Fibroblast of lung (primary cell): Measurements from ENCODE around the gene AMBP. TPM values are rescaled to one million over a fixed set of nuclear protein-coding genes. Genes with fewer than 3 reads are reported as not detected.

ENCODE experiments used
- DNase-seq, 2 donors: peaks; one replicate each; pipeline versions ENCODE4 v3.0.0 to v3.0.0-alpha.2; 2010; ENCODE audit warnings: low read depth in 2 of 2
- H2AFZ ChIP-seq: 2 replicates; pipeline ENCODE4 v1.5.1; 2012; ENCODE audit warnings: low read length, control low read depth, inconsistent platforms
- H3K27ac ChIP-seq: 2 replicates; pipeline ENCODE4 v1.5.1; 2011; ENCODE audit warnings: low read length, control low read depth; ENCODE audit not compliant: insufficient read depth
- H3K27me3 ChIP-seq: 2 replicates; pipeline ENCODE4 v1.5.1; 2011; ENCODE audit warnings: mild to moderate bottlenecking, low read length; ENCODE audit not compliant: control insufficient read depth, insufficient read depth
- H3K36me3 ChIP-seq: 2 replicates; pipeline ENCODE4 v1.5.1; 2011; ENCODE audit warnings: low read length; ENCODE audit not compliant: control insufficient read depth, insufficient read depth
- H3K4me1 ChIP-seq: 2 replicates; pipeline ENCODE4 v1.5.1; 2011; ENCODE audit warnings: low read length; ENCODE audit not compliant: control insufficient read depth, insufficient read depth; ENCODE audit errors: extremely low read depth
- H3K4me2 ChIP-seq: 2 replicates; pipeline ENCODE4 v1.5.1; 2011; ENCODE audit warnings: low read length, control low read depth; ENCODE audit not compliant: insufficient read depth; ENCODE audit errors: extremely low read depth
- H3K4me3 ChIP-seq, 4 experiments: fragments of 200-600 bp in 1 of 4; sonication (generic) in 1 of 4; replicated peaks in 1 of 4; 2 replicates each; pipeline ENCODE4 v1.5.1; 2011 to 2016; ENCODE audit warnings: low read length in 4 of 4, low read depth in 3 of 4, mild to moderate bottlenecking in 3 of 4, control low read depth in 2 of 4, inconsistent platforms in 1 of 4, mixed read lengths in 1 of 4; ENCODE audit not compliant: insufficient read depth in 1 of 4; ENCODE audit errors: control extremely low read depth in 1 of 4
- H3K79me2 ChIP-seq: 2 replicates; pipeline ENCODE4 v1.5.1; 2012; ENCODE audit warnings: mild to moderate bottlenecking, low read length, inconsistent platforms; ENCODE audit not compliant: control insufficient read depth, insufficient read depth
- H3K9ac ChIP-seq: 2 replicates; pipeline ENCODE4 v1.5.1; 2011; ENCODE audit warnings: mild to moderate bottlenecking, low read length, control low read depth; ENCODE audit not compliant: insufficient read depth
- H3K9me3 ChIP-seq: 2 replicates; pipeline ENCODE4 v1.5.1; 2012; ENCODE audit warnings: low read depth, low read length; ENCODE audit not compliant: control insufficient read depth, insufficient read depth
- H4K20me1 ChIP-seq: 2 replicates; pipeline ENCODE4 v1.5.1; 2011; ENCODE audit warnings: low read length; ENCODE audit not compliant: control insufficient read depth, insufficient read depth; ENCODE audit errors: extremely low read depth
- CTCF ChIP-seq, 2 donors: IDR thresholded peaks in 1 of 2; conservative IDR thresholded peaks in 1 of 2; 1 replicate in 1 of 2; 2 replicates in 1 of 2; pipeline ENCODE4 v1.5.1; 2011 to 2012; ENCODE audit warnings: low read length in 2 of 2, control low read depth in 1 of 2, inconsistent platforms in 1 of 2, low read depth in 1 of 2, mild to moderate bottlenecking in 1 of 2
- EZH2 ChIP-seq: IDR thresholded peaks from 2 replicates; pipeline ENCODE4 v1.5.1; 2012; ENCODE audit warnings: low read length, control low read depth, mild to moderate bottlenecking; ENCODE audit errors: missing control alignments
- polyA plus RNA-seq, 2 donors: library from polyadenylated mRNA; depleted of rRNA in 1 of 2; stranded (reverse) in 1 of 2; unstranded in 1 of 2; fragments of >200 nt; gene quantifications; 2 replicates each; pipeline ENCODE4 v1.2.1, GENCODE V29; 2011 to 2012; ENCODE audit warnings: missing spikeins in 1 of 2
- total RNA-seq: library from RNA; depleted of rRNA; stranded (reverse); fragments of >200 nt; gene quantifications from 2 replicates; pipeline ENCODE4 v1.2.1, GENCODE V29; 2014

Gene AMBP
- total and polyA plus RNA-seq, 2 donors (not counting 1 experiment from before 2014, with no cell fraction given): 0.07 to 0.17 TPM

- DNase-seq: no peak
- Histone ChIP-seq H3K4me1 (no peaks in the 10 kb centered on the region), H3K79me2 (no peaks in the 10 kb centered on the region), H3K9me3 (no peaks in the 10 kb centered on the region), H3K4me2 (no peak overlapping the region), H3K4me3 (no peak overlapping the region), H3K36me3 (no peaks in the 10 kb centered on the region), H3K9ac (no peak overlapping the region), H3K27me3 (peaks cover 25% of the 10 kb centered on the region), H3K27ac (no peak overlapping the region), H2AFZ (no peak overlapping the region), H4K20me1 (no peaks in the 10 kb centered on the region)
- TF ChIP-seq EZH2 (no peak), CTCF (conservative IDR thresholded peaks at IDR 0.05 in 1 of 2, IDR thresholded peaks at IDR 0.05 in 1 of 2; ENCODE audit: low read depth in 1 of 2, low read length in 2 of 2) (no peak)
Measured at GRCh38 chr9:114099669-114100270, 21.7 kb upstream of the AMBP start.

GRCh38 chr9:114098936-114099668 lies 21.0 kb upstream of the AMBP start, which contains the start of gene KIF12:
Gene KIF12 (minus strand): TSS chr9:114099292. CDS start chr9:114099276, 16 bp downstream.
- TF ChIP-seq CTCF (conservative IDR thresholded peaks at IDR 0.05 in 1 of 2, IDR thresholded peaks at IDR 0.05 in 1 of 2; ENCODE audit: low read depth in 1 of 2, low read length in 2 of 2) (no peak), EZH2 (peak; percentile 74)
- no peaks in the 10 kb centered on the region for H3K36me3 ChIP-seq
- H3K27ac ChIP-seq: no peak within 1 kb of the TSS
- no peak within 1 kb of the TSS for H3K4me2 ChIP-seq
- peak within 1 kb of the TSS in 1 of 4 experiments; percentile 40 for H3K4me3 ChIP-seq
- no peaks in the 10 kb centered on the region for H3K4me1 ChIP-seq
- no peaks in the 10 kb centered on the region for H3K9me3 ChIP-seq
- no peak within 1 kb of the TSS for H3K9ac ChIP-seq
- H4K20me1 ChIP-seq: no peaks in the 10 kb centered on the region
- no peaks in the 10 kb centered on the region for H3K79me2 ChIP-seq
- H3K27me3 ChIP-seq: peaks cover 25% of the 10 kb centered on the region
- H2AFZ ChIP-seq: no peak within 1 kb of the TSS
- DNase-seq: no peak

GRCh38 chr9:114098021-114098935 lies 20.2 kb upstream of the AMBP start:
- Histone ChIP-seq H3K79me2 (no peaks in the 10 kb centered on the region), H3K27ac (no peak overlapping the region), H3K9ac (no peak overlapping the region), H3K9me3 (no peaks in the 10 kb centered on the region), H3K4me2 (no peak overlapping the region), H3K27me3 (peaks cover 25% of the 10 kb centered on the region), H3K36me3 (no peaks in the 10 kb centered on the region), H2AFZ (no peak overlapping the region), H3K4me3 (peak overlapping the region in 1 of 4 experiments; percentile 40), H3K4me1 (no peaks in the 10 kb centered on the region), H4K20me1 (no peaks in the 10 kb centered on the region)
- no peak for TF ChIP-seq EZH2
- TF ChIP-seq CTCF (conservative IDR thresholded peaks at IDR 0.05 in 1 of 2, IDR thresholded peaks at IDR 0.05 in 1 of 2; ENCODE audit: low read depth in 1 of 2, low read length in 2 of 2): no peak
- DNase-seq: no peak
